Kidney (tissue), 14 donors: ENCODE data around the gene RBM27. TPM values are rescaled to one million over a fixed set of nuclear protein-coding genes. Genes with fewer than 3 reads are reported as not detected.
"Not testable (repeated sequence)": the region's sequence is repeated elsewhere in the genome, so short reads cannot be mapped to it uniquely, and the experiment has no call there.

ENCODE experiments used
- DNase-seq, 5 donors: peaks; one replicate each; pipeline ENCODE4 v3.0.0-alpha.2; 2013 to 2020
- FAIRE-seq: peaks from 2 replicates; lab custom pipeline; 2012; peaks lifted over from hg19 to GRCh38; lab: Jason Lieb, UNC
- H3K27ac ChIP-seq, 2 donors: one replicate each; pipeline ENCODE4 v1.7.0; 2013; ENCODE audit warnings: low read depth in 2 of 2, low read length in 2 of 2, inconsistent platforms in 1 of 2
- H3K27me3 ChIP-seq: one replicate; pipeline ENCODE4 v1.7.1; 2013; ENCODE audit warnings: low read length, inconsistent platforms; ENCODE audit not compliant: control insufficient read depth, insufficient read depth
- H3K36me3 ChIP-seq, 3 donors: one replicate each; pipeline versions ENCODE4 v1.7.0 to v1.7.1; 2013; ENCODE audit warnings: low read length in 3 of 3, control low read depth in 1 of 3, inconsistent platforms in 1 of 3; ENCODE audit not compliant: insufficient read depth in 3 of 3, control insufficient read depth in 2 of 3
- H3K4me1 ChIP-seq, 3 donors: one replicate each; pipeline versions ENCODE4 v1.7.0 to v1.7.1; 2013; ENCODE audit warnings: low read length in 3 of 3, inconsistent platforms in 1 of 3, low read depth in 1 of 3; ENCODE audit not compliant: control insufficient read depth in 2 of 3, insufficient read depth in 2 of 3
- H3K4me3 ChIP-seq, 3 donors: one replicate each; pipeline versions ENCODE4 v1.7.0 to v1.8.1; 2013; ENCODE audit warnings: low read length in 3 of 3, control low read depth in 1 of 3, inconsistent platforms in 1 of 3
- H3K9ac ChIP-seq, 3 donors: one replicate each; pipeline versions ENCODE4 v1.7.0 to v1.7.1; 2013; ENCODE audit warnings: low read length in 3 of 3, control low read depth in 1 of 3, inconsistent platforms in 1 of 3
- H3K9me3 ChIP-seq, 3 donors: one replicate each; pipeline versions ENCODE4 v1.7.0 to v1.7.1; 2013; ENCODE audit warnings: low read length in 3 of 3, control low read depth in 1 of 3, inconsistent platforms in 1 of 3; ENCODE audit not compliant: control insufficient read depth in 2 of 3, insufficient read depth in 1 of 3
- intact Hi-C: fragments of 100-400 bp; cut with DNase I; formaldehyde crosslinking; loops from one replicate; pipeline ENCODE4 v1.11.1; 2022
- polyA plus RNA-seq: library from polyadenylated mRNA; stranded (reverse); fragments of 350-450 nt; fragmentation: Illumina TruSeq; extraction: RNeasy Lipid Tissue Mini Kit (QIAGEN cat#74804); gene quantifications from one replicate; pipeline ENCODE4 v1.2.3, GENCODE V29; 2014; ENCODE audit warnings: low read depth, low replicate concordance; ENCODE audit not compliant: insufficient read depth
- total RNA-seq: library from RNA; stranded (reverse); fragmentation: NEBNext Ultra II Directional; extraction: Animal tissue kit (Norgen Biotek cat#: 25700); gene quantifications from one replicate; pipeline ENCODE4 v1.2.1, GENCODE V29; 2021
- TF ChIP-seq, protein P1 (sequence below): IDR thresholded peaks from 3 replicates; pipeline ENCODE4 v1.5.1; 2012; ENCODE audit warnings: mild to moderate bottlenecking, moderate library complexity, borderline replicate concordance; ENCODE audit not compliant: insufficient read depth; ENCODE audit errors: extremely low read depth
- donor health status: control.
- donor health status: control.
- donor health status: control.
- donor health status: control.
- donor health status: control.
- donor health status: DM: yes; HTN: yes; CAD: no.
- donor health status: Normal renal cell carcinoma (clear cell type).

The RBM27 gene
- total and polyA plus RNA-seq, 2 donors from 2014 or later, result 4.9 to 19.0 TPM

- peaks cover 0 to 4% (median 0%) of the 10 kb centered on the region in 3 donors for H3K4me1 ChIP-seq
Observed at GRCh38 chr5:146185161-146185560, 18.2 kb upstream of the RBM27 start.

GRCh38 chr5:146188358-146188757 lies 15.0 kb upstream of the RBM27 start:
- no peaks in the 10 kb centered on the region for H3K9me3 ChIP-seq
- no peak for FAIRE-seq
- no peak overlapping the region for H3K27ac ChIP-seq
- no peaks in the 10 kb centered on the region for H3K36me3 ChIP-seq
- TF ChIP-seq, protein P1, sequence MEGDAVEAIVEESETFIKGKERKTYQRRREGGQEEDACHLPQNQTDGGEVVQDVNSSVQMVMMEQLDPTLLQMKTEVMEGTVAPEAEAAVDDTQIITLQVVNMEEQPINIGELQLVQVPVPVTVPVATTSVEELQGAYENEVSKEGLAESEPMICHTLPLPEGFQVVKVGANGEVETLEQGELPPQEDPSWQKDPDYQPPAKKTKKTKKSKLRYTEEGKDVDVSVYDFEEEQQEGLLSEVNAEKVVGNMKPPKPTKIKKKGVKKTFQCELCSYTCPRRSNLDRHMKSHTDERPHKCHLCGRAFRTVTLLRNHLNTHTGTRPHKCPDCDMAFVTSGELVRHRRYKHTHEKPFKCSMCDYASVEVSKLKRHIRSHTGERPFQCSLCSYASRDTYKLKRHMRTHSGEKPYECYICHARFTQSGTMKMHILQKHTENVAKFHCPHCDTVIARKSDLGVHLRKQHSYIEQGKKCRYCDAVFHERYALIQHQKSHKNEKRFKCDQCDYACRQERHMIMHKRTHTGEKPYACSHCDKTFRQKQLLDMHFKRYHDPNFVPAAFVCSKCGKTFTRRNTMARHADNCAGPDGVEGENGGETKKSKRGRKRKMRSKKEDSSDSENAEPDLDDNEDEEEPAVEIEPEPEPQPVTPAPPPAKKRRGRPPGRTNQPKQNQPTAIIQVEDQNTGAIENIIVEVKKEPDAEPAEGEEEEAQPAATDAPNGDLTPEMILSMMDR, result no peak
- no peaks in the 10 kb centered on the region for H3K4me1 ChIP-seq
- H3K27me3 ChIP-seq, result no peaks in the 10 kb centered on the region
- intact Hi-C loops, result no loop called here
- no peak for DNase-seq
- no peak overlapping the region for H3K9ac ChIP-seq
- no peak overlapping the region for H3K4me3 ChIP-seq

More at GRCh38 chr5:146185161-146185560, 18.2 kb upstream of the RBM27 start:
- no peak for FAIRE-seq
- TF ChIP-seq, protein P1, result no peak
- no peak overlapping the region for H3K27ac ChIP-seq
- H3K9me3 ChIP-seq, result no peaks in the 10 kb centered on the region
- DNase-seq, result no peak
- intact Hi-C loops, result no loop called here
- H3K36me3 ChIP-seq, result no peaks in the 10 kb centered on the region
- H3K27me3 ChIP-seq, result no peaks in the 10 kb centered on the region
- H3K4me3 ChIP-seq, result no peak overlapping the region
- no peak overlapping the region for H3K9ac ChIP-seq

- H3K4me3 ChIP-seq, result no peak overlapping the region
- TF ChIP-seq, protein P1, result no peak
- no peak overlapping the region for H3K27ac ChIP-seq
- FAIRE-seq (no peak), DNase-seq (no peak)
- H3K9ac ChIP-seq, result no peak overlapping the region
- H3K9me3 ChIP-seq, result no peaks in the 10 kb centered on the region
- H3K36me3 ChIP-seq, result no peaks in the 10 kb centered on the region
- intact Hi-C loops, result no loop called here
- H3K27me3 ChIP-seq, result no peaks in the 10 kb centered on the region
- no peaks in the 10 kb centered on the region for H3K4me1 ChIP-seq
Observed at GRCh38 chr5:146192571-146193043, 10.8 kb upstream of the RBM27 start.

GRCh38 chr5:146193285-146193684 lies 10.1 kb upstream of the RBM27 start:
- no peaks in the 10 kb centered on the region for H3K4me1 ChIP-seq
- H3K27me3 ChIP-seq, result no peaks in the 10 kb centered on the region
- no peaks in the 10 kb centered on the region for H3K36me3 ChIP-seq
- FAIRE-seq, result no peak
- no peak overlapping the region for H3K4me3 ChIP-seq
- intact Hi-C loops, result no loop called here
- H3K9me3 ChIP-seq, result no peaks in the 10 kb centered on the region
- H3K9ac ChIP-seq, result no peak overlapping the region
- TF ChIP-seq, protein P1, result no peak
- DNase-seq, result no peak
- no peak overlapping the region for H3K27ac ChIP-seq

GRCh38 chr5:146194997-146195396 lies 8.4 kb upstream of the RBM27 start:
- H3K9me3 ChIP-seq, H3K27me3 ChIP-seq, DNase-seq, H3K4me1 ChIP-seq, H3K4me3 ChIP-seq, intact Hi-C loops, H3K27ac ChIP-seq, FAIRE-seq, H3K9ac ChIP-seq, H3K36me3 ChIP-seq: not testable (repeated sequence)
